ENCODE results near the gene HELZ. TPM values are rescaled to one million over a fixed set of nuclear protein-coding genes. Genes with fewer than 3 reads are reported as not detected.

The HELZ gene
- total and polyA plus RNA-seq, 2 donors (not counting 1 experiment from before 2014, with no cell fraction given): 10.4 to 97.8 TPM

DNA sequence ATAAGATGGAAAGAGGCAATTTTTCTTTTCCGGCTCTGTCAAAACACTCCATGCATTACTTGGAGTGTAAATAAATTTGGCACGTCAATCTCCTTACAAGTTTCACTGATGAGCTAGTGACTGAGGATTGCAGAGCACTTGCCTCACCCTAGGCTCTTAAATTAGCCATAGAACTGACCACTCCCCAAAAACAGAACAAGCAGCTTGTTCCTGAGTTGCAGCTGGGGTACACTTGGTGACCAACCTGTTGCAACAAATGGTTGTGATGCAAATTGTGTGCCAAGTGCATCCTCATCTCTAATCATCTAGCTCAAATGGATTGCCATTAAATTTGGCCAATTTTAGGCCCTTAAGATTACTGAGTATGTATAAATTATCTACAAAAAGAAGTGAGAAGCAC is 133.7 kb downstream of the HELZ start:
- Mint-ChIP-seq H3K27ac (no peak overlapping the region), H3K27me3 (no peaks in the 10 kb centered on the region), H3K4me1 (no peaks in the 10 kb centered on the region), H3K9me3 (ENCODE audit: insufficient read depth) (no peaks in the 10 kb centered on the region), H3K4me3 (no peak overlapping the region)
- intact Hi-C loops (cut with micrococcal nuclease): no loop called here
- ATAC-seq (ENCODE audit: low read depth) (no peak), DNase-seq (no peak)
- H3K36me3 ChIP-seq (replicated peaks in 1 of 2; ENCODE audit: control extremely low read depth in 1 of 2, control insufficient read depth in 1 of 2, extremely low read depth in 1 of 2, insufficient read depth in 2 of 2, low read length in 1 of 2): peaks cover 10 to 75% of the 10 kb centered on the region in 2 experiments
- no peak overlapping the region for H2AFZ ChIP-seq (ENCODE audit: insufficient read depth, low read depth, low read length, poor library complexity, severe bottlenecking)
- H3K4me2 ChIP-seq (replicated peaks; ENCODE audit: low read depth, low read length, poor library complexity, severe bottlenecking): no peak overlapping the region
- H3K27me3 ChIP-seq (replicated peaks in 1 of 4; ENCODE audit: control extremely low read depth in 1 of 4, control insufficient read depth in 3 of 4, insufficient read depth in 4 of 4, low read length in 3 of 4): no peaks in the 10 kb centered on the region
- 100% methylated on average over 1 of the region's 2 CpGs for WGBS (ENCODE audit: insufficient coverage)
- H3K9ac ChIP-seq (ENCODE audit: low read length): no peak overlapping the region
- no peak overlapping the region for H3K27ac ChIP-seq (ENCODE audit: low read length in 2 of 2)
- CTCF ChIA-PET: no interaction called here
- POLR2A ChIA-PET: no interaction called here
- H3K79me2 ChIP-seq (ENCODE audit: control insufficient read depth, insufficient read depth, low read length): peaks cover 4% of the 10 kb centered on the region
- no peaks in the 10 kb centered on the region for H3K4me1 ChIP-seq (ENCODE audit: control insufficient read depth in 2 of 2, insufficient read depth in 2 of 2, low read length in 2 of 2)
- no peak overlapping the region for H3K4me3 ChIP-seq (ENCODE audit: control extremely low read depth in 1 of 5, extremely low read depth in 1 of 5, insufficient read depth in 1 of 5, low read depth in 2 of 5, low read length in 4 of 5)
- TF ChIP-seq, protein P1, sequence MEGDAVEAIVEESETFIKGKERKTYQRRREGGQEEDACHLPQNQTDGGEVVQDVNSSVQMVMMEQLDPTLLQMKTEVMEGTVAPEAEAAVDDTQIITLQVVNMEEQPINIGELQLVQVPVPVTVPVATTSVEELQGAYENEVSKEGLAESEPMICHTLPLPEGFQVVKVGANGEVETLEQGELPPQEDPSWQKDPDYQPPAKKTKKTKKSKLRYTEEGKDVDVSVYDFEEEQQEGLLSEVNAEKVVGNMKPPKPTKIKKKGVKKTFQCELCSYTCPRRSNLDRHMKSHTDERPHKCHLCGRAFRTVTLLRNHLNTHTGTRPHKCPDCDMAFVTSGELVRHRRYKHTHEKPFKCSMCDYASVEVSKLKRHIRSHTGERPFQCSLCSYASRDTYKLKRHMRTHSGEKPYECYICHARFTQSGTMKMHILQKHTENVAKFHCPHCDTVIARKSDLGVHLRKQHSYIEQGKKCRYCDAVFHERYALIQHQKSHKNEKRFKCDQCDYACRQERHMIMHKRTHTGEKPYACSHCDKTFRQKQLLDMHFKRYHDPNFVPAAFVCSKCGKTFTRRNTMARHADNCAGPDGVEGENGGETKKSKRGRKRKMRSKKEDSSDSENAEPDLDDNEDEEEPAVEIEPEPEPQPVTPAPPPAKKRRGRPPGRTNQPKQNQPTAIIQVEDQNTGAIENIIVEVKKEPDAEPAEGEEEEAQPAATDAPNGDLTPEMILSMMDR (IDR thresholded peaks at IDR 0.05): no peak
- H3K9me3 ChIP-seq (ENCODE audit: control extremely low read depth in 1 of 3, control insufficient read depth in 2 of 3, insufficient read depth in 1 of 3, low read length in 2 of 3): peaks cover 0 to 5% (median 3%) of the 10 kb centered on the region in 3 donors
- H4K20me1 ChIP-seq (ENCODE audit: control insufficient read depth, insufficient read depth, low read length, poor library complexity, severe bottlenecking): no peaks in the 10 kb centered on the region

- intact Hi-C loops (cut with micrococcal nuclease): no loop called here
- no peak for ATAC-seq (ENCODE audit: low read depth)
Measured at GRCh38 chr17:67110619-67111018, 134.4 kb downstream of the HELZ start.

More at GRCh38 chr17:67110619-67111018, 134.4 kb downstream of the HELZ start:
- H3K27ac ChIP-seq (ENCODE audit: low read length in 2 of 2): no peak overlapping the region
- Mint-ChIP-seq H3K27me3 (no peaks in the 10 kb centered on the region), H3K27ac (no peak overlapping the region), H3K4me3 (no peak overlapping the region), H3K4me1 (no peaks in the 10 kb centered on the region), H3K9me3 (ENCODE audit: insufficient read depth) (no peaks in the 10 kb centered on the region)
- no peak overlapping the region for H2AFZ ChIP-seq (ENCODE audit: insufficient read depth, low read depth, low read length, poor library complexity, severe bottlenecking)
- H3K9ac ChIP-seq (ENCODE audit: low read length): no peak overlapping the region
- WGBS (ENCODE audit: insufficient coverage): 100% methylated on average over 1 of the region's 3 CpGs
- TF ChIP-seq, protein P1 (IDR thresholded peaks at IDR 0.05): no peak
- no peak for TF ChIP-seq EZH2 (IDR thresholded peaks at IDR 0.05; ENCODE audit: borderline replicate concordance, insufficient read depth, low read depth, low read length, poor library complexity, severe bottlenecking)
- H3K36me3 ChIP-seq (replicated peaks in 1 of 2; ENCODE audit: control extremely low read depth in 1 of 2, control insufficient read depth in 1 of 2, extremely low read depth in 1 of 2, insufficient read depth in 2 of 2, low read length in 1 of 2): peaks cover 12 to 73% of the 10 kb centered on the region in 2 experiments
- H4K20me1 ChIP-seq (ENCODE audit: control insufficient read depth, insufficient read depth, low read length, poor library complexity, severe bottlenecking): no peaks in the 10 kb centered on the region
- POLR2A ChIA-PET: no interaction called here
- CTCF ChIA-PET: no interaction called here
- peaks cover 6% of the 10 kb centered on the region for H3K79me2 ChIP-seq (ENCODE audit: control insufficient read depth, insufficient read depth, low read length)
- no peaks in the 10 kb centered on the region for H3K27me3 ChIP-seq (replicated peaks in 1 of 4; ENCODE audit: control extremely low read depth in 1 of 4, control insufficient read depth in 3 of 4, insufficient read depth in 4 of 4, low read length in 3 of 4)
- H3K4me3 ChIP-seq (ENCODE audit: control extremely low read depth in 1 of 5, extremely low read depth in 1 of 5, insufficient read depth in 1 of 5, low read depth in 2 of 5, low read length in 4 of 5): no peak overlapping the region
- H3K9me3 ChIP-seq (ENCODE audit: control extremely low read depth in 1 of 3, control insufficient read depth in 2 of 3, insufficient read depth in 1 of 3, low read length in 2 of 3): peaks cover 0 to 4% (median 0%) of the 10 kb centered on the region in 3 donors
- H3K4me1 ChIP-seq (ENCODE audit: control insufficient read depth in 2 of 2, insufficient read depth in 2 of 2, low read length in 2 of 2): no peaks in the 10 kb centered on the region
- no peak overlapping the region for H3K4me2 ChIP-seq (replicated peaks; ENCODE audit: low read depth, low read length, poor library complexity, severe bottlenecking)
- DNase-seq: no peak

Measured in B cell (primary cell).